Adrenal gland (tissue), 12 donors: ENCODE results near the gene RGS9. TPM values are rescaled to one million over a fixed set of nuclear protein-coding genes. Genes with fewer than 3 reads are reported as not detected.

Experiments used
- DNase-seq, 7 donors: peaks; one replicate each; pipeline ENCODE4 v3.0.0-alpha.2; 2019 to 2020
- H3K27ac ChIP-seq, 5 donors: fragments of 200-600 bp; sonication (generic) in 4 of 5; 1 replicate in 3 of 5; 2 replicates in 2 of 5; pipeline versions ENCODE4 v1.5.1 to v1.8.0; 2016 to 2020; ENCODE audit warnings: mild to moderate bottlenecking in 1 of 5
- H3K27me3 ChIP-seq: fragments of 200-600 bp; 2 replicates; pipeline ENCODE4 v1.8.0; 2021
- H3K36me3 ChIP-seq, 2 donors: fragments of 200-600 bp; replicated peaks in 1 of 2; 1 replicate in 1 of 2; 2 replicates in 1 of 2; pipeline versions ENCODE4 v1.5.1 to v1.8.0; 2018 to 2022
- H3K4me1 ChIP-seq, 2 donors: fragments of 200-600 bp; replicated peaks in 1 of 2; 1 replicate in 1 of 2; 2 replicates in 1 of 2; pipeline versions ENCODE4 v1.5.1 to v1.8.0; 2018 to 2021
- H3K4me3 ChIP-seq, 4 donors: fragments of 200-600 bp; sonication (generic) in 3 of 4; one replicate each; pipeline ENCODE4 v1.5.1; 2016 to 2018
- H3K9me3 ChIP-seq, 3 donors: fragments of 200-600 bp; sonication (generic) in 1 of 3; replicated peaks in 1 of 3; 1 replicate in 2 of 3; 2 replicates in 1 of 3; pipeline versions ENCODE4 v1.5.1 to v1.8.0; 2016 to 2021
- CTCF ChIP-seq, 6 experiments: fragments of 450-650 bp in 4 of 6; fragments of 200-600 bp in 2 of 6; sonication (generic) in 1 of 6; IDR thresholded peaks; 1 replicate in 5 of 6; 2 replicates in 1 of 6; pipeline versions ENCODE4 v1.5.1 to v1.8.0; 2016 to 2021; ENCODE audit warnings: antibody characterized with exemption in 6 of 6, mild to moderate bottlenecking in 2 of 6, moderate library complexity in 1 of 6
- POLR2A ChIP-seq, 2 donors: fragments of 450-650 bp; IDR thresholded peaks; one replicate each; pipeline ENCODE4 v1.6.1; 2017; ENCODE audit warnings: antibody characterized with exemption in 2 of 2, mild to moderate bottlenecking in 2 of 2, moderate library complexity in 1 of 2
- WGBS, 4 donors: extraction: QIAGEN DNeasy Blood & Tissue Kit in 2 of 4; methylation state at CpG; one replicate each; pipeline versions ENCODE4 v1.1.5 to v1.1.7; 2013 to 2017; 5-methylcytosine and 5-hydroxymethylcytosine counted together
- intact Hi-C, 2 donors: fragments of 100-400 bp; cut with DNase I; formaldehyde crosslinking; loops; one replicate each; pipeline versions ENCODE4 v1.14.1 to v1.15.0; 2022 to 2023
- polyA plus RNA-seq, 3 donors: library from polyadenylated mRNA; stranded (reverse); fragments of 200-250 nt in 2 of 3; fragments of 350-450 nt in 1 of 3; fragmentation: Illumina TruSeq in 1 of 3; extraction: RNeasy Lipid Tissue Mini Kit (QIAGEN cat#74804) in 1 of 3; gene quantifications; one replicate each; pipeline ENCODE4 v1.2.3, GENCODE V29; 2013 to 2014
- total RNA-seq, 9 donors: library from RNA; depleted of rRNA in 4 of 9; stranded (reverse); fragments of >200 nt in 4 of 9; fragments of 120-200 nt in 1 of 9; fragmentation: NEBNext Ultra II Directional in 1 of 9; extraction: Animal tissue kit (Norgen Biotek cat#: 25700) in 1 of 9; gene quantifications; one replicate each; pipeline versions ENCODE4 v1.1.0 to v1.2.4, GENCODE V29; 2013 to 2023
- donor health status: healthy with polysubstance abuse.
- donor health status: Bipolar disorder and iron deficiency.
- donor health status: DM: yes; HTN: yes; CAD: no.
- donor health status: DM: no; HTN: no; CAD: no.
- donor health status: DM: no; HTN: no; CAD: no.
- donor health status: DM: yes; HTN: yes; CAD: no.

Gene RGS9
- total and polyA plus RNA-seq, 12 donors: 4.3 to 32.3 (median 14.4) TPM

- no peaks in the 10 kb centered on the region for H3K36me3 ChIP-seq
- peaks cover 4 to 11% of the 10 kb centered on the region in 2 donors for H3K4me1 ChIP-seq
- no peaks in the 10 kb centered on the region for H3K9me3 ChIP-seq
- no peak for DNase-seq
- H3K27ac ChIP-seq: no peak overlapping the region
- 59 to 68% (median 60%) methylated on average over 7 of the region's 7 CpGs for WGBS, 4 donors
- no peak overlapping the region for H3K4me3 ChIP-seq
- no peak for TF ChIP-seq POLR2A (IDR thresholded peaks at IDR 0.05)
- TF ChIP-seq CTCF (IDR thresholded peaks at IDR 0.05): no peak
- intact Hi-C loops: loop anchor here in 1 of 2 donors (5.0 kb wide), 1 partner anchor 58 kb away; no protein-coding TSS in a partner anchor
- H3K27me3 ChIP-seq: no peaks in the 10 kb centered on the region
Measured at GRCh38 chr17:65139101-65139764, 2.1 kb downstream of the RGS9 start.

- no peaks in the 10 kb centered on the region for H3K27me3 ChIP-seq
- intact Hi-C loops: no loop called here
Measured at GRCh38 chr17:65142247-65142646, 5.1 kb downstream of the RGS9 start.

GRCh38 chr17:65143889-65144604, 6.9 kb downstream of the RGS9 start:
- H3K27ac ChIP-seq: no peak overlapping the region
- H3K9me3 ChIP-seq: no peaks in the 10 kb centered on the region

More at GRCh38 chr17:65142247-65142646, 5.1 kb downstream of the RGS9 start:
- no peak for DNase-seq
- TF ChIP-seq CTCF (IDR thresholded peaks at IDR 0.05) (no peak), POLR2A (IDR thresholded peaks at IDR 0.05) (no peak)
- WGBS, 4 donors: 73 to 88% (median 77%) methylated on average over 2 of the region's 2 CpGs
- Histone ChIP-seq H3K36me3 (no peaks in the 10 kb centered on the region), H3K4me1 (peaks cover 5 to 6% of the 10 kb centered on the region in 2 donors), H3K27ac (no peak overlapping the region), H3K4me3 (no peak overlapping the region), H3K9me3 (no peaks in the 10 kb centered on the region)

More at GRCh38 chr17:65143889-65144604, 6.9 kb downstream of the RGS9 start:
- TF ChIP-seq POLR2A (IDR thresholded peaks at IDR 0.05) (no peak), CTCF (IDR thresholded peaks at IDR 0.05) (no peak)
- Histone ChIP-seq H3K27me3 (no peaks in the 10 kb centered on the region), H3K4me3 (no peak overlapping the region), H3K36me3 (no peaks in the 10 kb centered on the region), H3K4me1 (peaks cover 0 to 4% of the 10 kb centered on the region in 2 donors)
- 60 to 70% (median 66%) methylated on average over 14 to 21 of the region's 21 CpGs for WGBS, 4 donors
- DNase-seq: no peak
- intact Hi-C loops: no loop called here
